ENCODE results near the gene THSD7A.

DNA sequence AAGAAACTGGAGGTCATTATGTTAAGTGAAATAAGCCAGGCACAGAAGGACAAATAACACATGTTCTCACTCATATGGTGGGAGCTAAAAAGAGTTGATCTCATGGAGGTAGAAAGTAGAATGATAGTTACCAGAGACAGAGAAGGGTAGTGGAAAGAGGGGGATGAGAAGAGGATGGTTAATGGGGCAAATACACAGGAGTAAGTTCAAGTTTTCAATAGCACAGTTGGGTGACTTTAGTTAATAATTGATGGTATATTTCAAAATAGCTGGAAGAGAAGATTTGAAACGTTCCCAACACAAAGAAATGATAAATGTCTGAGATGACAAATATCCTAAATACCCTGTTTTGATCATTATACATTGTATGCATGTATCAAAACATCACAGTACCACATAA, 261.8 kb downstream of the THSD7A start:
- TF ChIP-seq EZH2 (IDR thresholded peaks at IDR 0.05) (no peak), POLR2AphosphoS5 (IDR thresholded peaks at IDR 0.05; ENCODE audit: borderline replicate concordance, low read depth, low read length) (no peak)

All from SK-N-MC (cell line).